Sigmoid colon (tissue), 4 donors: ENCODE data around the gene TEX28.

ENCODE experiments used
- EP300 ChIP-seq, 4 donors: sonication (generic); formaldehyde crosslinking; IDR thresholded peaks; one replicate each; pipeline ENCODE4 v1.6.1; 2017; ENCODE audit warnings: antibody characterized with exemption in 4 of 4
- POLR2A ChIP-seq, 2 donors: fragments of 450-650 bp; IDR thresholded peaks; one replicate each; pipeline ENCODE4 v1.6.1; 2016; ENCODE audit warnings: antibody characterized with exemption in 2 of 2, mild to moderate bottlenecking in 2 of 2, moderate library complexity in 2 of 2
- POLR2AphosphoS5 ChIP-seq, 4 donors: sonication (generic); formaldehyde crosslinking; IDR thresholded peaks; one replicate each; pipeline ENCODE4 v1.6.1; 2017; ENCODE audit warnings: antibody characterized with exemption in 4 of 4
- TF ChIP-seq, protein P1 (sequence below), 4 experiments: fragments of 450-650 bp in 3 of 4; fragments of 200-600 bp in 1 of 4; IDR thresholded peaks; one replicate each; pipeline ENCODE4 v1.5.1; 2016 to 2019; ENCODE audit warnings: antibody characterized with exemption in 4 of 4, mild to moderate bottlenecking in 3 of 4, moderate library complexity in 2 of 4

DNA sequence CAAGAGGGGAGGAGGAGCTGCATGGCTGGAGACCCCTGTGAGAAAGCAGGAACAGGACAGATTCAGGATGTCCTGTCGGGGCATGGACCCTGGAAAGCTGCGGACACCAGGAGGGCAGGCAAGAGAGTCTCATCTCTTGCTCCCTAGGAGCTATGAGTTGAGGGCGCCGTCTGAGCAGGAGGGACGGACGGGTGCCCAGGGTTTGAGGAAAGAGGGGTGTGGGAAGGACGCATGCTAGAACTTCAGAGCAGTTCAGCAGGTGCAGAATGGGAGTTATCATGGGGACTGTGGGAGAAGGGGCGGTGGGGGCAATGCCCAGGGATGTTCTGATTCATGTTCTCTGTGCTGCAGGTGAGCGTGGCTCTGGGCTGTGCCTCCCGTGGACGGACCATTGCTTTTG, 25.5 kb upstream of the TEX28 start:
- TF ChIP-seq, protein P1, sequence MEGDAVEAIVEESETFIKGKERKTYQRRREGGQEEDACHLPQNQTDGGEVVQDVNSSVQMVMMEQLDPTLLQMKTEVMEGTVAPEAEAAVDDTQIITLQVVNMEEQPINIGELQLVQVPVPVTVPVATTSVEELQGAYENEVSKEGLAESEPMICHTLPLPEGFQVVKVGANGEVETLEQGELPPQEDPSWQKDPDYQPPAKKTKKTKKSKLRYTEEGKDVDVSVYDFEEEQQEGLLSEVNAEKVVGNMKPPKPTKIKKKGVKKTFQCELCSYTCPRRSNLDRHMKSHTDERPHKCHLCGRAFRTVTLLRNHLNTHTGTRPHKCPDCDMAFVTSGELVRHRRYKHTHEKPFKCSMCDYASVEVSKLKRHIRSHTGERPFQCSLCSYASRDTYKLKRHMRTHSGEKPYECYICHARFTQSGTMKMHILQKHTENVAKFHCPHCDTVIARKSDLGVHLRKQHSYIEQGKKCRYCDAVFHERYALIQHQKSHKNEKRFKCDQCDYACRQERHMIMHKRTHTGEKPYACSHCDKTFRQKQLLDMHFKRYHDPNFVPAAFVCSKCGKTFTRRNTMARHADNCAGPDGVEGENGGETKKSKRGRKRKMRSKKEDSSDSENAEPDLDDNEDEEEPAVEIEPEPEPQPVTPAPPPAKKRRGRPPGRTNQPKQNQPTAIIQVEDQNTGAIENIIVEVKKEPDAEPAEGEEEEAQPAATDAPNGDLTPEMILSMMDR (IDR thresholded peaks at IDR 0.05) = no peak
- TF ChIP-seq POLR2A (IDR thresholded peaks at IDR 0.05) (no peak), POLR2AphosphoS5 (IDR thresholded peaks at IDR 0.05) (no peak), EP300 (IDR thresholded peaks at IDR 0.05) (no peak)
